DOHH2 (cell line): Measurements from ENCODE around the gene NFKBIZ.

Experiments used
- H3F3A ChIP-seq: fragments of 200-600 bp; sonication (generic), shearing (Covaris generic); 2 replicates; pipeline ENCODE4 v1.6.0; 2016; ENCODE audit warnings: antibody characterized with exemption, mild to moderate bottlenecking; ENCODE audit not compliant: control insufficient read depth, insufficient read depth
- H3K27ac ChIP-seq: fragments of 200-600 bp; sonication (generic); 2 replicates; pipeline ENCODE4 v1.5.1; 2014; ENCODE audit warnings: low read depth, mild to moderate bottlenecking, low read length, moderate library complexity
- H3K27me3 ChIP-seq: fragments of 200-600 bp; sonication (generic); 2 replicates; pipeline ENCODE4 v1.6.1; 2014; ENCODE audit warnings: mild to moderate bottlenecking, low read length, mixed read lengths; ENCODE audit not compliant: control insufficient read depth
- H3K36me3 ChIP-seq: fragments of 200-600 bp; sonication (generic); 2 replicates; pipeline ENCODE4 v1.6.1; 2014; ENCODE audit warnings: mild to moderate bottlenecking, low read length, moderate library complexity, mixed read lengths; ENCODE audit not compliant: control insufficient read depth
- H3K4me1 ChIP-seq: fragments of 200-600 bp; sonication (generic); 2 replicates; pipeline ENCODE4 v1.6.1; 2014; ENCODE audit warnings: mild to moderate bottlenecking, low read length, mixed read lengths; ENCODE audit not compliant: control insufficient read depth
- H3K4me2 ChIP-seq: fragments of 200-600 bp; sonication (generic); 2 replicates; pipeline ENCODE4 v1.6.0; 2014; ENCODE audit warnings: mild to moderate bottlenecking, low read length, moderate library complexity
- H3K4me3 ChIP-seq: fragments of 200-600 bp; sonication (generic); 2 replicates; pipeline ENCODE4 v1.5.1; 2014; ENCODE audit warnings: mild to moderate bottlenecking, low read length, mixed read lengths
- H3K79me2 ChIP-seq: fragments of 200-600 bp; sonication (generic); 2 replicates; pipeline ENCODE4 v1.6.1; 2014; ENCODE audit warnings: mild to moderate bottlenecking, low read length, mixed read lengths; ENCODE audit not compliant: control insufficient read depth
- H3K9me2 ChIP-seq: fragments of 200-600 bp; sonication (generic); replicated peaks from 2 replicates; pipeline ENCODE4 v1.6.1; 2014; ENCODE audit warnings: mild to moderate bottlenecking, low read length, mixed read lengths; ENCODE audit not compliant: control insufficient read depth
- H3K9me3 ChIP-seq: fragments of 200-600 bp; sonication (generic); 2 replicates; pipeline ENCODE4 v1.6.1; 2014; ENCODE audit warnings: antibody characterized with exemption, low read length, mixed read lengths; ENCODE audit not compliant: control insufficient read depth, insufficient read depth
- H4K20me1 ChIP-seq: fragments of 200-600 bp; sonication (generic); 2 replicates; pipeline ENCODE4 v1.6.0; 2014; ENCODE audit warnings: low read depth, mild to moderate bottlenecking, antibody characterized with exemption, low read length, moderate library complexity; ENCODE audit not compliant: control insufficient read depth, insufficient read depth
- CTCF ChIP-seq: fragments of 200-600 bp; sonication (generic); IDR thresholded peaks from one replicate; pipeline ENCODE4 v1.5.1; 2014; ENCODE audit warnings: antibody characterized with exemption, mild to moderate bottlenecking, low read depth, low read length; ENCODE audit not compliant: poor library complexity, severe bottlenecking
- EZH2phosphoT487 ChIP-seq: fragments of 200-600 bp; sonication (generic); IDR thresholded peaks from 2 replicates; pipeline ENCODE4 v1.6.1; 2017; ENCODE audit warnings: borderline replicate concordance, mild to moderate bottlenecking, antibody characterized with exemption, low read length, moderate library complexity, mixed read lengths

The NFKBIZ gene

GRCh38 chr3:101858464-101859030 lies 9.2 kb downstream of the NFKBIZ start:
- H3K4me2 ChIP-seq: no peak overlapping the region
- H3K27ac ChIP-seq: no peak overlapping the region
- H3K27me3 ChIP-seq: no peaks in the 10 kb centered on the region
- no peaks in the 10 kb centered on the region for H4K20me1 ChIP-seq
- no peaks in the 10 kb centered on the region for H3K9me2 ChIP-seq
- H3K36me3 ChIP-seq: peaks cover 85% of the 10 kb centered on the region
- peaks cover 49% of the 10 kb centered on the region for H3K4me1 ChIP-seq
- H3F3A ChIP-seq: peaks cover 43% of the 10 kb centered on the region
- H3K79me2 ChIP-seq: peaks cover 18% of the 10 kb centered on the region
- no peaks in the 10 kb centered on the region for H3K9me3 ChIP-seq
- no peak for TF ChIP-seq EZH2phosphoT487
- H3K4me3 ChIP-seq: no peak overlapping the region

GRCh38 chr3:101859882-101860448 lies 10.7 kb downstream of the NFKBIZ start:
- Histone ChIP-seq H3F3A (peaks cover 46% of the 10 kb centered on the region), H3K27me3 (no peaks in the 10 kb centered on the region), H4K20me1 (no peaks in the 10 kb centered on the region), H3K4me2 (peak overlapping the region; percentile 7; the same call in 1 of the 2 replicates), H3K27ac (no peak overlapping the region), H3K79me2 (peaks cover 7% of the 10 kb centered on the region), H3K9me2 (no peaks in the 10 kb centered on the region), H3K4me1 (peaks cover 47% of the 10 kb centered on the region), H3K36me3 (peaks cover 71% of the 10 kb centered on the region), H3K4me3 (no peak overlapping the region), H3K9me3 (no peaks in the 10 kb centered on the region)
- TF ChIP-seq CTCF: no peak
- no peak for TF ChIP-seq EZH2phosphoT487

- peak overlapping the region; percentile 15 for H3K27ac ChIP-seq
- no peaks in the 10 kb centered on the region for H3K9me3 ChIP-seq
- peaks cover 55% of the 10 kb centered on the region for H3F3A ChIP-seq
- no peaks in the 10 kb centered on the region for H3K9me2 ChIP-seq
- H3K27me3 ChIP-seq: no peaks in the 10 kb centered on the region
- H3K79me2 ChIP-seq: peaks cover 5% of the 10 kb centered on the region
- no peak for TF ChIP-seq CTCF
- no peak for TF ChIP-seq EZH2phosphoT487
- H3K4me1 ChIP-seq: peaks cover 47% of the 10 kb centered on the region
- no peak overlapping the region for H3K4me2 ChIP-seq
- H3K4me3 ChIP-seq: no peak overlapping the region
- peaks cover 59% of the 10 kb centered on the region for H3K36me3 ChIP-seq
- H4K20me1 ChIP-seq: no peaks in the 10 kb centered on the region
These were observed 12.0 kb downstream of the NFKBIZ start for GRCh38 chr3:101861212-101861788.

GRCh38 chr3:101861789-101862415 lies 12.6 kb downstream of the NFKBIZ start:
- H3K27me3 ChIP-seq: no peaks in the 10 kb centered on the region
- H3K79me2 ChIP-seq: peaks cover 5% of the 10 kb centered on the region
- peaks cover 47% of the 10 kb centered on the region for H3K4me1 ChIP-seq
- H3K4me3 ChIP-seq: no peak overlapping the region
- H3K36me3 ChIP-seq: peaks cover 53% of the 10 kb centered on the region
- H4K20me1 ChIP-seq: no peaks in the 10 kb centered on the region
- peak overlapping the region; percentile 15 for H3K27ac ChIP-seq
- TF ChIP-seq EZH2phosphoT487 (no peak), CTCF (no peak)
- H3K9me2 ChIP-seq: no peaks in the 10 kb centered on the region
- H3K4me2 ChIP-seq: no peak overlapping the region
- H3F3A ChIP-seq: peaks cover 55% of the 10 kb centered on the region
- no peaks in the 10 kb centered on the region for H3K9me3 ChIP-seq
